Mesenteric fat pad (tissue), 1 donor: ENCODE data around the gene KRT6B. TPM values are rescaled to one million over a fixed set of nuclear protein-coding genes. Genes with fewer than 3 reads are reported as not detected.

Experiments
- DNase-seq: peaks from one replicate; pipeline ENCODE4 v3.0.0-alpha.2; 2020; ENCODE audit warnings: low spot score
- total RNA-seq: library from RNA; stranded (reverse); fragmentation: NEBNext Ultra II Directional; extraction: Animal tissue kit (Norgen Biotek cat#: 25700); gene quantifications from one replicate; pipeline ENCODE4 v1.2.1, GENCODE V29; 2021
- donor health status: DM: yes; HTN: yes; CAD: no.

The KRT6B gene
- total RNA-seq, 1 donor from 2014 or later: not detected

- no peak for DNase-seq
These were observed 15.0 kb downstream of the KRT6B start for GRCh38 chr12:52436828-52437474.

DNA sequence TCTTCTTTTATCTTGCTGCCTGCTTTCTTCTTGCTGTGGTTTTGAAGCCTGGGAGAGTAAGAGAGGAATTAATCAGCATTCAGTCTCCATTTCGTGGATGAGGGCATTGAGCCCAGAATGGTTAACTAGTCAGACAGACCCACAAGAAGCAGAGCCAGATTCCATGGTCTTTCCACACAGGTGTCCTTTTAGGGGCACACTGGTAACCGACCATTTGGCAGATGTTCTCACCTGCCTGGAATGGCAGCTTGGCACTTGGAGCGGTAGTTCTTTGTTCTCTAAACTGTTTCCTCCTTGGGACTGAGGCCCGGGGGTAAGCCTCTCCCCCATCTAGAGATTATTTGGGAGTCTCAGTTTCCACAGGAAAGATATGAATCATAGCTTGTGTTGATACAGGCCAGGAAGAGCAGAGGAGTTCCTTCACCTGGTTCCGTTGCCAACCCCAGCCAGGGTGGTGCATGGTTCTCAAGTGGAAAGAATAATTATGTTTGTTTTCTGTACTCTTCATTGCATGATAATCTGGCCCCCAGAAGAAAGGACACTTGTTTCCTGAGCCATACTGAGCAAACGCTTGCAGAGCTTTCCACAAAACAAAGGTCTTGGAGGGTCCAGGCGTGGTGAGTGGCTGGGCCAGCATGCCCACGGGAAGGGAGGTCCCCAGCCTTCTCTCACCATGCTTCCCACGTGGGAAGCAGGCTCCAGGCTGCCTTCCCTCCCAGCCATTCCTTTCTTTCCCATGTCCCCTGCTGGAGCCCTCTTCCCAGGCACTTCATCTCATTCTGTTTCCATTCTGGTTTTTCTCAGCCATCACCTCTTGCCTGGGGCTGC is 15.7 kb downstream of the KRT6B start:
- DNase-seq: no peak

- DNase-seq: no peak
These were observed 16.3 kb downstream of the KRT6B start for GRCh38 chr12:52435659-52435999.

DNA sequence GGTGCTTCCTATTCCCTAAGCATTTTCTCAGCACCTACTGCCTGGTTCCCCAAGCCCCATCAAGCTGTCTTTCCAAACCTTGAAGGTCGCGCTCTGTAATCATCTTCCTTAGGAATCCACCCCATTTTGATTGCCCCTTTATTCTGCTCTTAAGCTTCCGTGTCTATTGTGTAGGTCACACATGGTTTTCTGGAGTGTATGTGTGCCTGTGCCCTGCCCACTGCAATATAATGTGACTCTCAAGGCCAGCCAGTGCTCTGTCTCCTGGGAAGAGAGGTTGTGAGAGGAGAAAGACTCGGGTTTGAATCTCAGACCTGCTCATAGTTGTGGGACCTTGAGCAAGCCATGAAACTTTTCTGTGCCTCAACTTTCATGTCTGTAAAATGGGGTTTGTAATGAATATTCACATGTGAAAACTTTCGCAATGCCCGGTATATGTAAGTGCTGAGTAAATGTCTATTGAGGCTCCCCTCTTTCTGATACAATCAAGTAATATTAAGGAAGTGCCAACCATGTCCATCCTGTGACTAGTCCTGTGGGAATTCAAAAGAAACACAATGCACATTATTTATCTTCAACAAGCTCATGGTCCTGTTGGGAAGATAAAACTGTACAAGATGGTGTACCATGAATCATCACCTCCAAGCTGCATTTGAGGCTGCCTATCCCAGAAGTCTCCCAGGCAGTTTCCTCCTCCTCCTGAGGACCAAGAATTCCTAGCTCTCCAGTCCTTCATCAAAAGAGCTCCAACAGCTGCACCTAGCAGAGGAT is 17.0 kb downstream of the KRT6B start:
- DNase-seq: no peak

- DNase-seq: no peak
These were observed 17.7 kb downstream of the KRT6B start, which contains the start of gene KRT75 for GRCh38 chr12:52434081-52434733. Gene KRT75, minus strand, starts transcription at chr12:52434371. Its CDS starts 67 bp downstream, at chr12:52434304.

GRCh38 chr12:52433501-52434080 is 18.4 kb downstream of the KRT6B start:
- no peak for DNase-seq

- peak; percentile 11 for DNase-seq
These were observed 19.3 kb downstream of the KRT6B start for GRCh38 chr12:52432559-52433207.

DNA sequence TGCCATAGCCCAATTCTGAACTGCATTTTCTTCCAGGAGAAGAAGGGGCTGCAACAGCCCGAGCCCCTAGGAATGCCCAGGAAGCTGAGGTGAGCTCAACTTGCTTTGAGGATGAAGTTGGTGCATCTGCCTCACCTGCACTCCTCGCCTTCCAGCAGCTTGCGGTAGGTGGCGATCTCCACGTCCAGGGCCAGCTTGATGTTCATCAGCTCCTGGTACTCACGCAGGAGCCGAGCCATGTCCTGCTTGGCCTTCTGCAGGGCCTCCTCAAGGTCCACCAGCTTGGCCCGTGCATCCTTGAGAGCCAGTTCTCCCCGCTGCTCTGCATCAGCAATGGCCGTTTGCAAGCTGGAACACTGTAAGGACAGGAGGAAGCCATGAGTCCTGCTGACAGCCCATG is 23.8 kb downstream of the KRT6B start:
- no peak for DNase-seq

DNA sequence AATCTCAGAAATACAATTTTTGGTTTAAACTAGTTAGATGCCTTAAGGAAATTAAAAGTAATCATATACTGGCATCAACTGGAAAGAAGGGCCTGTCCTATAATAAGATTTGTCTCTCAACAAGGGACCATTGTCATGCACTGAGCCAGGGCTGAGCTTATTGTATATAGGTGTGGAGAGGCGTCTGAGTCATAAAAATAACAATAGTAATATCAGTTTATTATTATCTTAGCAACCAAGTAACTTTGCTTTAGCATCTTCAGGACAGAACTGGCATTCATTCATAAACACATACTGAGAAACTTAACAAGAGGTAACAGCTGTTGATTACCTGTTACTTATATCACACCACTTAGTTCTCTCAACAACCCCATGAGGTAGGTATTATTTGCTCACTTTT is 24.9 kb downstream of the KRT6B start:
- DNase-seq: no peak

DNA sequence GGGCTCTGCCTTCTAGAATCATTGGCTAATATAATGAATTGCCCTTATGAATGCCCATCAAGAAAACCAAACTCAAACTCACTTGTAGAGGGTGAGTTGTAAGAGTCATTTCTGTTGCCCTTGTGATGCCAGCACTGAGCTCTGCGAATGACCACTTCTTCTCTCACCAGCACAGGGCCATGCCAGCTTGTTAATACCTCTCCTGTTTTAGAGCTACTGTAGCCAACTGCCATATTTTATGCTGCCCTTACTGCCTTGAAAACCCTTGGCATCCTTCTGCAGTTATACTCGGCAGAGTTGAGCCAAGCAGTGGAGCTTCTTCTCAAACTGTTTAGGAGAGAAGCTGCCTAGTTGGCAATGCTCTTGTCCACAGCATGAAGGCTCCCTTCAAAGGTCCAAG is 25.9 kb downstream of the KRT6B start:
- DNase-seq: no peak

DNA sequence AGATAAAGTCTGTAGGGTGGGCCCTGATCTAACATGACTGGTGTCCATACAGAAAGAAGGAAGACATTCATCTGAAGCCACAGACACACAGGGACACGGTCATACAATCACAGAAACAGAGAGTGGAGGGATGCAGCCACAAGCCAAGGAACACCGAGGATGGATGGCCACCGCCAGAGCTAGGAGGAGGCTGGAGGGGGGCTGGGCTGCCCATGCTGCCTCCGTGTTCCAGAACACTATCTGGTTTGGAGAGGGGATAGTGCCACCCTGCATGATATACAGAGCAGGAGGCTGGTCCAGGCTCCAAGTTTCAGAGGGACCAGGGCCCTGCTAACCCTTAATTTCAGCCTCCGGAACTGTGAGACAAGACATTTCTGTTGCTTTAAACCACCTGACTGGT is 26.5 kb downstream of the KRT6B start:
- no peak for DNase-seq

GRCh38 chr12:52423661-52424500 is 28.1 kb downstream of the KRT6B start:
- DNase-seq: no peak

GRCh38 chr12:52423035-52423434 is 28.9 kb downstream of the KRT6B start:
- DNase-seq: no peak

- no peak for DNase-seq
These were observed 32.3 kb downstream of the KRT6B start for GRCh38 chr12:52419656-52420055.

DNA sequence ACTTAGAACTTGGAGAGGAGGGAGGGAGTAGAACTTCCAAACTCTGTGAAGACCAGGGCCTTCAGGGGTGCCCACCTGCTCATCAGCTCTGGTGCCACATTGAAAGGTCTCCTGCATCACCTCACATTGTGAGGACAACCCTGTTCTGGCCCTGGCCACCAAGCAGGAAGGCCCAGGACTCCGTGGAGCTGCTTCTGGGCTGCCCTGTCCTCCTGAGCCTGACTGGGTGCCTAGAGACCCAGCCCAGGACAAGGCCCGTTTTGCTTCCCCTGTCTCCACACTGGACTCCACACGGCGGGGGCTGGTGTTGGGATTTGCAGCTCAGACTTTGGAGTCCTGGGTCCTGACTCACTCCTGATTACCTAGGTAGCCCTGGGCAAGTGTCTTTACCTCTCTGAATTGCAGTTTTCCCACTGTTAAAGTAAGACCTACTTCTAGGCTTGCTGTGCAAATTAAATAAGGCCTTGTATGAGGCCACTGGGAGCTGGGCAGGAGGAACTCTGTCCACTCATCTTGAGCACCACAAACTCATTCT is 33.3 kb downstream of the KRT6B start:
- no peak for DNase-seq

GRCh38 chr12:52417740-52418139 is 34.2 kb downstream of the KRT6B start:
- DNase-seq: no peak

DNA sequence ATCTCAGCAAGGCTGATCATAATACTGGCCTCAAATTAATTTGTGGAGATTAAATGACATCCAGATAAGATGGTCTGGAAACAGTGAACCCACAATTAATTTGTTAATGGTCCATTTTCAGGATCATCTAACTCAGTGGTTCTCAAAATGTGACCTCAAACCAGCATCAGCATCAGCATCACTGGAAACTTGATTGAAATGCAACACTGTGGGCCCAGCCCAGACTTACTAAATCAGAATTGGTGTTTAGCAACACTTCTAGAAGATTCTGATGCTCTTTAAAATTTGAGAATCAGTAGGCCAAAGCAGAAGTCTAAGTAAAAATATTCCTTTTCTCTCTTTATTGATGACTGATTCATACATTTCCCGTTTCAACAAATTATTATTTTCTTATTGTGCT is 35.2 kb downstream of the KRT6B start:
- no peak for DNase-seq

DNA sequence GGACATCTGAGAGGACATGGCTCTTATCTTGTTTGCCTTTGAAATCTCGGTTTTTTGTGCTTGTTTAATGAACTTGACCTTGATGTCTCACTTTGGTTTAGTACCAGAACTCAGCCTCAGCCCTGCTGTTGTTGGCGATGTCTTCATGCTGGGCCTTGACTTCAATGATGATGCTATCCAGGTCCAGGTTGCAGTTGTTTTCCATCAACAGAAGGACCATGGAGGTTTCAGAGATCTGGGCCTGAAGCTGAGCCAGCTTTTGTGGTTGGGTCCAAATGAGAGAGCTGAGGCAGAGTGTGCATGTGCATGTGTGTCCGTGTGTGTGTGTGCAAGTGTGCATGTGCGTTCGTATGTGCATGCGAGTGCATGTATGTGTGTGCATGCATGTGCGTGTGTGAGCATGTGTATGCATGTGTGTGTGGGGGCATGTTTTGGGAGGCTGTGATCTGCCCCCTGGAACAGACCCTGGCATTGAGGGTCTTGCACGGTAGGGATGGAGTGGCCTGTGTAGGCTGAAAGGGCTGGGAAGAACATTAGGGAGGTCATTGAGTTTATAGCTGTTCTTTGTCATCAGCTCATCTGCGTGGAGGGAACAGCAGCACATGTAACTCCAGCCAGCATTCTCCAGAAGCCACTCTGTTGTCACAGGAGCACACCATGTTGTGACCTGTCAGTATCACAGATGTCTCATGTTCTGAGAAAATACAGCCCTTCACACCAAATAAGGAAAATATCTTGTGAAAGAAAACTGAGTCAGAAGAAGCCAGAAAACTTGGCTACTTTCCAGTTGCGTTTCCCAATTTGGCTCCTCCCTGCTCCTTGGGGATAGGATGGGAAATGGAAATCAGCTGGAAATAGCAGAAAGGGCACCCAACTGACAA is 35.8 kb downstream of the KRT6B start:
- DNase-seq: no peak
